GM21390 (cell line): Measurements from ENCODE around the gene NCOA4.
"Not testable (repeated sequence)": the region's sequence is repeated elsewhere in the genome, so short reads cannot be mapped to it uniquely, and the experiment has no call there.

ENCODE experiments used
- ATAC-seq: cut with Tn5 transposase; IDR thresholded peaks from one replicate; pipeline ENCODE4 v1.9.1; 2021; ENCODE audit not compliant: unreplicated experiment

The NCOA4 gene

GRCh38 chr10:46022978-46023702 is 7.3 kb downstream of the NCOA4 start:
- ATAC-seq: peak; percentile 95

GRCh38 chr10:46020344-46020657 is 10.1 kb downstream of the NCOA4 start:
- ATAC-seq: no peak

DNA sequence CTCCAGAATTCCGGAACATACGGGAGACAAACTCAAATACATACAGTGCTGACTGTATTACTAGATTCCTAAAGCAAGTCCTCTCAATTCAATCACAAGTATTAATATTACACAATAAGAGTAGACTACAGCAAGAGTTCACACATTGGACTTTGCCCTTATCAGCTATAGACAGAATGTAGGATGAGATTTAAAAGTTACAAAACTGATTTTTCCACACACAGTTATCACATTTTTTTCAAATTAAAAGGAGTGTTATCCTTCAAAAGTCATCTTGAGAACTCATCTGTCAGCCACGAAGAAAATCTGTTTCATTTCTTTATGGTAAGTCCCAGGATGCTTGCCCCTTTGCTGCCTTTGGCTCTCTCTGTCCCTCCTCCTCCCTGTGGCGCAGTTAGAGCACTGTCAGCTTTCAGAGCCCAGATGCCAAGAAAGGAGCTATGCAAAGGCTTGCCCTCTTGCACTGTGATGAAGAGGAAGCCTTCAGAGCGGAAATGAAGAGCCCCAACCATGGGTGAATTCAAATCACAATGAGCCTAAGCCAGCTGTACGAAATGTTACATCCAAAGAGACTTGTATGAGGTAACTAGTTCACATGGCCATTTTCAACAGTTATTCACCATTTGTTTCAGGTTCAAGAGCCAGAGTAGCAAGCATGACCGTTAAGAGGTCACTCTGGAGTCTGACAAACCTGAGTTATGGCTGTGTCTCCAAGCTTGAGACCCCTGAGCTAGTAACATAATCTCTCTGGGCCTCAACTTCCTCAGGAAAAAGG is 10.7 kb downstream of the NCOA4 start:
- ATAC-seq: no peak

DNA sequence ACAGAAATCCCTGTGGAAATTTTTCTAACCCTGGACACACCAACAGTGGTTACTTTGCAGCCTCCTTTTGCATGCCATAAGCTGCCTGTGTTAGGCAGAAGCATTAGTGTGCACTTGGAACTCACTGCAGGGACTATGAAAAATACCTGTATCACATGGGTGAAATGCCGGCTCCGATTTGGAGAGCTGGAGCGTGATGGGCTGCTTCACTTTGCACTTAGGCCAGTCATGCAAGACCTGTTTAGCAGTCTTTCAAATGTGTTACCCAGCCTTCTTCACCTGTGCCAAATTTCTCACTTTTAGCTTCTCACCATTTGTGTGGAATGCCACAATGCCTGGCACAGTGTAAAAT is 11.3 kb downstream of the NCOA4 start:
- ATAC-seq: no peak

DNA sequence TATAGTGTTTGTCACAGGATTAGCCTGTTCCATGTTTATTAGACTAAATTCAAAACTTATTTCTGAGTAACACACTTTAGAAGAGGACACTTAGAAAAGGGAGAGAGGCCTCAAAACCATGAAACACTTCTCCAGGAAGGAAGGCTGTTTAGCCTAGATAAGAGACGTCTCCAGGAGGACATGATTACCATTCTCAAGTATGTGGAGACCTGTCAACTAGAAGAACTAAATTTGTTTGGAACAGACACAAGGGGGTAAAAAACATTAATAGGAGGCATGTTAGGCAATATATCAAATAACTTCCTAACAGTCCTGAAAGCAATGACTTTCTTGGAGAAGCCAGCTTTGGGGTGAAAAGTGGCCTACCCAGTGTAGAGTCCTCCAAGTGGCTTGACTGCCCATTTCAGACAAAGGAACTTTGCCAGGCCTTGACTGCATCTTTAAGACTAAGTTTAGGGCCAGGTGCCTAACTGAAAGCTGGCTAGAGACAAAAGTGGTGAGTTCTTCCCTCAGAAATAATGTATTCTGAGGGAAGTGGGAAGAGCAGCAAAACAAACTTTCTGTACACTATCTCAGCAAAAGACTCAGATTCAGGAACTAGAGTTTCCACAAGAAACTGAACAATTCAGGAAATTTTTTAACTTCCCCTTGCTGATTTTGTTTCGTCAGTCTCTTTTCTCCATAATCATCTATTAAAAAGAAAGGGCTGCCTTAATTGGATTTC is 11.8 kb downstream of the NCOA4 start:
- ATAC-seq: no peak

- no peak for ATAC-seq
Observed at GRCh38 chr10:46017733-46018132, 12.7 kb downstream of the NCOA4 start.

DNA sequence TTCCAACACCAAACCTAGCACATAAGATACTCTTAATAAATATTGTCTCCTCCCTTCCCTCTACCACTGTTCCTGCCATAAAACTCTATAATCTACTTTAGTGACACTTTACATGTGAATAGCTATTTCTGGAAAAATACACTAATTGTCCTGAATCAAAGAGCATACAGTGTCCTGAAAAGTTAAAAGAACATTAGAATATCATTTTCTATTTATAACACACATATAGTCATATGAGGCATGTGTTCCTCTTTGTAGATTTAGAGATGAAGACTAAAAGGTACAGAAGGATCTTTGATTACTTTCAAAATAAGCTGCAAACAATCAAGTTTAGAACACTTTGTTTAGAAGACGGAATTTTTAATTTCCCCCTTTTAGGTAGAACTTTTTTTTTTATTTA is 13.6 kb downstream of the NCOA4 start:
- no peak for ATAC-seq

GRCh38 chr10:46016190-46016589 is 14.2 kb downstream of the NCOA4 start:
- no peak for ATAC-seq

DNA sequence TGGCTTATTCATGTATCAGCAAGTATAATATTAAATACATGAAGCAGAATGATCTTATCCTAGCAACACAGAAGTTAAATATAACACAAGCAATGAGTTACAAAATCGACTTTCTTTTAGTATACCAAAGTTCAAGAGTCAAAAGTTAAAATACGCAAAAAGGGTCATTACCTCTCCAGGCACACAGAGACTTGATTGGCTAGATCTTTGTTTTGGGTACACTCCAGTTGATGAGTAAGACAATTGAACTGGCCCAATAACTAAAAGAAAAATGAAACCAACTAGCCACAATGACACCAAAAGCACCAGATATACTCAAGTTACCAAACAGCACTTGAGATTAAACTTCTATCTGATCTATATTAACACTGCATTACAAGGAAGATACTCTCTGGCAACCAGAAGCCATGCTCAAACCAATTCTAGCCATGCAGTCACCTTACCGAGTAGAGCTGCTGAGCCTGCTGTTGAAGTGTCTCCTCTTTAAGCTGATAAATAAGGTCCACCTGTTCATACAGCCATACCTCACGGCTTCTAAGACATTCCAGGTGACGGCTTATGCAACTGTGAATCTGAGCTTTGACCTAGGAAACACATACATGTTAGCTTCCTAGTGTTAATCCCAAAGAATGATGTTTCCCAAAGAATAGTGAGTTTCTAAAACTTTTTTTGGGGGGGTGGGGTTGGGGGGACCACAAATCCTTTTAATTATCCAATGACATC is 15.6 kb downstream of the NCOA4 start:
- no peak for ATAC-seq

- ATAC-seq: no peak
Observed at GRCh38 chr10:46014206-46014605, 16.2 kb downstream of the NCOA4 start.

DNA sequence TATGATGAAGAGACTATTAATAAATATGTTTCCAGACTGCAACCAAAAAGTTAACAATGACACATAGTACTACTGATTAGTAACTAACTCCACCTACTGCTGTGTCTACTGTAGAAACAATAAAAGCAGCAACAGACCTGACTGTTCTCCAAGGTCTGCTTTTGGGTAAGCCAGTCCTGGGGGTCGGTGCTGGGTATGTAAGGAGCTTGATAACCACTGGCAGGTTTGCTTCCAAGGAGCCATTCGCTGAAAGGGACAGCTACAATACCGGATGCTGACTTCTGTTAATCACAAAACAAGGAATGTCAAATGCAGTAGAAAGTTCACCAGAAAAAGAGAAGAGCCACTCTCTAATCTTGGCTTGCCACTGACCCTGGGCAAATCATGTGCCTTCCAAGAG is 17.7 kb downstream of the NCOA4 start:
- no peak for ATAC-seq

DNA sequence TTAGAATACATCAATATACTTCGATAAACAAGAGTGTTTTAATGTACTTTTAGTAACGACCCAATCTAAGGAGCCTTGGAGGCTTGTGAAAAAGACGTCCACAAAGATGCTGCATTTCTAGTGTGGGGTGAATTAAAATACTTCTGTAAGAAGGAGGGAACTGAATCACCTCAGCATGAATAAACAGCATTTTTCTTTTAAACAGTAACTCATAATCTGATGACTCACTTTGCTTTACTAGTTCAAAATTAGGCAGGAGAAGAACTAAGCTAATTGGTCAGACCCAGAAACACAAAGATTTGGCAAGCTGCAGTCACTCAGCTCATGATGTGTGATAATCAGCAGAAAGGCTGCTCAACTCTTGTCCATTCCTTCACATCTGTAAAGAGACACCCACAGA is 24.2 kb downstream of the NCOA4 start:
- no peak for ATAC-seq

GRCh38 chr10:46005383-46005782 is 25.0 kb downstream of the NCOA4 start:
- ATAC-seq: no peak

GRCh38 chr10:46004963-46005362 is 25.5 kb downstream of the NCOA4 start:
- ATAC-seq: no peak

DNA sequence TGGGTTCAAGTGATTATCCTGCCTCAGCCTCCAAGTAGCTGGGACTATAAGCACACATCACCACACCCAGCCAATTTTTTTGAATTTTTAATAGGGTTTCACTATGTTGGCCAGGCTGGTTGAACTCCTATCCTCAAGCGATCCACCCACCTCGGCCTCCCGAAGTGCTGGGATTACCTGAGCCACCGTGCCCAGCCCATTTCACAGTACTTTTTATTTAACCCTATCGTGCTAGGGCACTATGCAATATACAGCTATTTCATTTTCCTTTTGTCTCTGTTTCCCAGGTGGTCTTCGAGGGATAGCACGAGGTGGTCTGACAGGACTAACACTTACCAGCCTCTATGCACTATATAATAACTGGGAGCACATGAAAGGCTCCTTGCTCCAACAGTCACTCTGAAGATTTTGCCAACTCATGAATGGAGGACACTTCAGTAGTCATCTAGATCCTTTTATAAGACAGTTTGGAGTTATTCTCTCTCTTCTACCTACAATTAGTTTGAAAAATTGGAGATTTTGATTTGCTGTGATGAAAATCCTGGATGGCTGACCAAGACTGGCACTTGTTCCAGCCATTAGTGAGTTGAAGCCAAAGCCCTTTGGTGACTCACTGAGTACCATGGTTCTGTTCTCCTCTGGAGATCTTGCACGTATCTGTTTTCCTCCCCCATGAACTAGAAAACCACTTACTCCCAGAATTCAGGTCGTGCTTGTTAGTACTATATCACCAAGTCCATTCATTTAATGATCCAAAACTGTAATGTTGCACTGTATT is 27.3 kb downstream of the NCOA4 start:
- no peak for ATAC-seq

- not testable (repeated sequence) for ATAC-seq
Observed at GRCh38 chr10:46002189-46002687, 28.2 kb downstream of the NCOA4 start.

DNA sequence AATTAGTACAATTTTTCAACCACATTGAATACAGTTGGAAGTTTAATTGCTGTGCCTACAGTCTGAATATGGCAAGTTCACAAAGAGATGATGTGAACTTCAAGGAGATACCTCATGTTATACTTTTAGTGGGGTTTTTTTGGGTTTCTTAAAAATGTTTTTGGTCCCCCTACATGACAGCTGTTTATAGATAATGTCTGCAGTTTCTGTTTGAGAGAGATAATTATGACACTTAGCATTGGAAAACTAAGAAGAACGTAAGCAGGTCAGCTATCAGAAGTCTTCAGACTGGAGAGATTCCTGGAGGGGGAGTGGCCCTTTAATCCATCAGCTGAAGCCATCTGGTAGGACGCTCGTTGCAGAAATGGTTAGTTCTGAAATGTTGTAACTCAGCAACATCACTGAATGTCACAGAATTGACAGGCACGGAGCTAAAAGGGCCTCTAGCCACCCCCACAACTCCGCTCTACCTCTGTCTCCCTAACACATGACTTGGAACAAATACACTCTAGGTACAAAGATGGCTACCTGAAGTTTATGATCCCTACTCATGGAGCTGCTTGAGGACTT is 29.2 kb downstream of the NCOA4 start:
- no peak for ATAC-seq

GRCh38 chr10:46000538-46000937 is 29.9 kb downstream of the NCOA4 start:
- ATAC-seq: no peak

GRCh38 chr10:45999955-46000354 is 30.5 kb downstream of the NCOA4 start:
- not testable (repeated sequence) for ATAC-seq
